PFSK-1 (cell line): ENCODE data around the gene EIF3L.

Source experiments
- FOXP2 ChIP-seq: optimal IDR thresholded peaks from 2 replicates; pipeline ENCODE3; 2011; ENCODE audit warnings: borderline replicate concordance, control low read depth, inconsistent platforms; ENCODE audit not compliant: insufficient read depth; ENCODE audit errors: extremely low read length, extremely low read depth
- POLR2AphosphoS5 ChIP-seq: IDR thresholded peaks from 2 replicates; pipeline ENCODE4 v1.6.1; 2012; ENCODE audit warnings: low read depth, mild to moderate bottlenecking, control low read depth, low read length, moderate library complexity
- SIN3A ChIP-seq: IDR thresholded peaks from 2 replicates; pipeline ENCODE4 v1.6.1; 2012; ENCODE audit warnings: mild to moderate bottlenecking, low read length, moderate library complexity, borderline replicate concordance; ENCODE audit not compliant: insufficient read depth
- TAF1 ChIP-seq: IDR thresholded peaks from 2 replicates; pipeline ENCODE4 v1.6.1; 2012; ENCODE audit warnings: low read length, control low read depth, borderline replicate concordance; ENCODE audit not compliant: insufficient read depth
- TF ChIP-seq, protein P1 (sequence below), 2 experiments: IDR thresholded peaks; 2 replicates each; pipeline versions ENCODE4 v1.6.1 to v1.8.0; 2011 to 2012; ENCODE audit warnings: low read depth in 2 of 2, low read length in 2 of 2, control low read depth in 1 of 2, inconsistent platforms in 1 of 2, mild to moderate bottlenecking in 1 of 2, moderate library complexity in 1 of 2; ENCODE audit not compliant: insufficient read depth in 1 of 2

DNA sequence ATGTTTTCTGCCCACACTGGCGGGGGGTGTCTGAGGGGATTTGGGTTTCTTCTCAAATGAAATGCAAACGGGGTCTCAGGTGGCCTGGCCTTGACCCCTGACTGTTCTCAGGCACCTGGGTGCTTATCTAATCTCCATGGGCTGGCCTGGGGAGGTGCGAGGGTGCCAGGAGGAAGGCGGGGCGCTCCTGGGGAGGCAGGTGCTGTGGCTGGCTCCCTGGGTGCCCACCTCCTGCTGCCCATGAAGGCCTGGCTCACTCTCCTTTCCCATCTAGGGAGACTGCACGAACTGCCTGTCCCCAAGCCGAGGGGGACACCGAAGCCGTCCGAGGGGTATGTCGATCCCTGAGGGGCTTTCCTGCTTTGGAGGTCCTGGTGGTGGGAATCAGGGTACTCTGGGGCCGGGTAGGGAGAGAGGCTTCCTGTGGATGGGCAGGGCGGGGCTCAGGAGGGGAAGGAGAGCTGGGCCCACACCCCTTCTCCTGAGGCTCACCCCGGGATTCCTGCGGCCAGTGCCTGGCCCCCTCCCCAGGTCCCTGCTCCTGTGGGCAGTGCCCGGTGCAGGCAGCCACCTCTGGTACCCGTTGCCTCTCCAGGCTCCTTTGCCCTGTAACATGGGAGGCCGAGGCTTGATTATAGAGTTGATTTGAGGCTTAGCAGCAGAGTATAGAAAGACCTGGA lies 75.3 kb downstream of the EIF3L start:
- TF ChIP-seq FOXP2 = no peak
- TF ChIP-seq POLR2AphosphoS5 = no peak
- no peak for TF ChIP-seq TAF1
- TF ChIP-seq, protein P1, sequence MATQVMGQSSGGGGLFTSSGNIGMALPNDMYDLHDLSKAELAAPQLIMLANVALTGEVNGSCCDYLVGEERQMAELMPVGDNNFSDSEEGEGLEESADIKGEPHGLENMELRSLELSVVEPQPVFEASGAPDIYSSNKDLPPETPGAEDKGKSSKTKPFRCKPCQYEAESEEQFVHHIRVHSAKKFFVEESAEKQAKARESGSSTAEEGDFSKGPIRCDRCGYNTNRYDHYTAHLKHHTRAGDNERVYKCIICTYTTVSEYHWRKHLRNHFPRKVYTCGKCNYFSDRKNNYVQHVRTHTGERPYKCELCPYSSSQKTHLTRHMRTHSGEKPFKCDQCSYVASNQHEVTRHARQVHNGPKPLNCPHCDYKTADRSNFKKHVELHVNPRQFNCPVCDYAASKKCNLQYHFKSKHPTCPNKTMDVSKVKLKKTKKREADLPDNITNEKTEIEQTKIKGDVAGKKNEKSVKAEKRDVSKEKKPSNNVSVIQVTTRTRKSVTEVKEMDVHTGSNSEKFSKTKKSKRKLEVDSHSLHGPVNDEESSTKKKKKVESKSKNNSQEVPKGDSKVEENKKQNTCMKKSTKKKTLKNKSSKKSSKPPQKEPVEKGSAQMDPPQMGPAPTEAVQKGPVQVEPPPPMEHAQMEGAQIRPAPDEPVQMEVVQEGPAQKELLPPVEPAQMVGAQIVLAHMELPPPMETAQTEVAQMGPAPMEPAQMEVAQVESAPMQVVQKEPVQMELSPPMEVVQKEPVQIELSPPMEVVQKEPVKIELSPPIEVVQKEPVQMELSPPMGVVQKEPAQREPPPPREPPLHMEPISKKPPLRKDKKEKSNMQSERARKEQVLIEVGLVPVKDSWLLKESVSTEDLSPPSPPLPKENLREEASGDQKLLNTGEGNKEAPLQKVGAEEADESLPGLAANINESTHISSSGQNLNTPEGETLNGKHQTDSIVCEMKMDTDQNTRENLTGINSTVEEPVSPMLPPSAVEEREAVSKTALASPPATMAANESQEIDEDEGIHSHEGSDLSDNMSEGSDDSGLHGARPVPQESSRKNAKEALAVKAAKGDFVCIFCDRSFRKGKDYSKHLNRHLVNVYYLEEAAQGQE (IDR thresholded peaks at IDR 0.05; ENCODE audit: insufficient read depth in 1 of 2, low read depth in 2 of 2, low read length in 2 of 2) = no peak
- no peak for TF ChIP-seq SIN3A
